ELR (cell line): ENCODE results near the gene CD276.

Experiments used
- DNase-seq: peaks from one replicate; pipeline ENCODE4 v3.0.0-alpha.2; 2015; ENCODE audit warnings: low read depth

The CD276 gene

DNA sequence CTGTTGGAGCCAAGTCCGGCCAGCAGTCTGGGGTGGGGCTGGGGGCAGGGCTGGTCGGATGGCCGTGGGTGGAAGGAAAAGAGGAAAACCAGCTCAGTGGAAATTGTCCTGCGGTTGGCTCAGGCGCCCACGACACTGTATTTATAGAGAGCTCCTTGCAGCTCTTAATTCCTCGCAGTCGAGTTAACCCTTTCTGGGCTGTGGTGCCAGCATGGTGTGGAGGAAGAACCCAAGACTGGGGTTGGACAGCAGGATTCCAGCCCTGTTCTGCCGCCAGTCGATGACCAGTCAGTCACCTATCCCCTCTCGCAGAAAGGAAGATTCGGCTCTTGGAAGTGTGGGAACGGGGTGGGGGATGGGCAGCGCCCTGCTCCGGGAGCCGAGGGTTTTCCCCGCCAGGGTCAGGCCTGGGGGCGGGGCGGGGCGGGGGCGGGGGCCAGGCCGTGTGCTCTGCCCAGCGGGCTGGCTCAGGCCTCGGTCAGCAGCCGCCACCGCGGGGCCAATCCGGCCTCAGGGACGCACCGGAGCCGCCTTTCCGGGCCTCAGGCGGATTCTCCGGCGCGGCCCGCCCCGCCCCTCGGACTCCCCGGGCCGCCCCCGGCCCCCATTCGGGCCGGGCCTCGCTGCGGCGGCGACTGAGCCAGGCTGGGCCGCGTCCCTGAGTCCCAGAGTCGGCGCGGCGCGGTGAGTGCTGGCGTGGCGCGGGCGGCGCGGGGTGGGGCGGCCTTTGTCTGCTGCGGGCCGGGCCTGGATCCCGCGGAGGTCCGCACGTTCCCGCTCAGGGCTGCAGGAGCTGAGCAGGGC is at the start of gene CD276:
CD276 (plus strand) TSS at position 607 of the 804 bp plus-strand sequence. CDS start 15,257 bp downstream, outside the sequence.
- DNase-seq, result peak; percentile 81

DNA sequence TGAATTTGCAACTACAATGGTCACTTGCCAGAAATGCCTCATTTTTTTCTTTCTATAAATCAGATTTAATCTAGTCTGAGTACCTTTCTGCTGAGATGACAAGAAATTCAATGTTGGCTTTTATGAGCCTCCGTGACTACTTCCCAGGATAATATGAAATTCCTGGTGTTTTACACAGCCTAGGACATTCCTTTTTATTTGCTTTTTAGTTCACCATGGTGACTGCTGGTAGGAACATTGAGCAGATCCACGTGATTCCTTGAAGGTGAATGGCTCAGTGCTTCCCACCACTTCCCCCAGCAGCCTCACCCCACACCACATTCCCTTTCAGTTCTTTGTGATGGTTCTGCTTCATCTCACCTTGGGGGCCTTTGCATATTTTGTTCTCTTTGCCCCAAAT is 46.7 kb upstream of the CD276 start:
- peak; percentile 40 for DNase-seq

DNA sequence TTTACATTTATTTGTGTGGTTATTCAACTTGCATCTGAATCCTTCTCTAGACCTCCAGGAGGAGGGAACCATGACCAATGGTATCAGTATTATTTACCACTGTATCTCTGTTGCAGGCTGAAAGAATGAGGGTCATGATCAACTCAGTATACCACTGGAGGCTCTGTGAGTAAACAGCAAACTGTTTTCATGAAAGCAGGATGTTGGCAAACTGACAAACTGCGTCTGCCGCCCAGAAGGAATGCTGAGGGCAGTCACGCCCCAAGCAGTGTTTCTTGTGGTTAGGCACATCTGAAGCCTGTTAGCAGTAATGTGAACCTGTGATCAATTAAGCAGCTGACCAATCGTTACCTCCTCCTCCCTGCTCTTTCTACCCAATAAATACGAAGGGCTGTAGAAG is 44.7 kb upstream of the CD276 start:
- DNase-seq, result peak; percentile 54

DNA sequence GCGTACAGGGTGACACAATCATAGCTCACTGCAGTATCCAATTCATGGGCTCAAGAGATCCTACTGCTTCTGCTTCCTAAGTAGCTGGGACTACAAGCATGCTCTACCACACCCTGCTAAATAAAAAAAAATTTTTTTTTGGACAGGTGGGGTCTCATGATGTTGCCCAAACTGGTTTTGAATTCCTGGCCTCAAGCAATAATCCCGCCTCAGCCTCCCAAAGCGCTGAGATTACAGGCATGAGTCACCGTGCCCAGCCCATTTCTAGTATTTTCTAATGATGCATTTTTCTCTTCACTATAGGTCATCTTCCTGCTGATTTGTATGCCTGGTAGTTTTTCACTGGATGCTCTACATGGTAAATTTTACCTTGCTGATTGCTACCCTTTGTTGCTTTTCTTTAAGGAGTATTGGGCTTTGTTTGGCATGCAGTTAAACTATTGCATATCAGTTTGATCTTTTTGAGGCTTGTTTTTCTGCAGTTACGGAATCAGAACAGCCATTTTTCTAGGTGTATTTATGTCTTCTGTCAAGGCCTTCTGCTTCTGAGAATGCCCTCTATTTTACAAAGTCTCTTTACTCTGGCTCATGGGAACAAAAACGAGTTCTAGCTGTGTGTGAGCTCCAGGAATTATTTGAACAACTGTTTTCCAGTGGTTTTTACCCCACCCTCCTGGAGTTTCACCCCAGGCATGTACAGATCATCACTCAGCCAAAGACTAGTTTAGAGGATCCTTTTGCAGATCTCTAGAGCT is 36.7 kb upstream of the CD276 start:
- peak; percentile 43 for DNase-seq

DNA sequence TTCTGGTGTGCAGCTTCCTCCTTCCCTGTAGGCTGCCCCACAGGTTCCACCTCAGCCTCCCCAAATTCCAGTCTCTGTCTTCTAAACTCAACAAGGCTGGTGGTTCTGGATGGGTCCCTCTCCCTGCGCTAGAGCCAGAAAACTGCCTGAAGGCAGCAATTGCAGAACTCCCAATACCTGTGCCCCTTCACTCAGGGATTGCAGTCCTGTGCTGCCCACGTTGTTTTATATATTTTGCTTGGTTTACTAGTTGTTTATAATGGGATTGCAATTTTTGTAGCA is 36.2 kb upstream of the CD276 start:
- no peak for DNase-seq

DNA sequence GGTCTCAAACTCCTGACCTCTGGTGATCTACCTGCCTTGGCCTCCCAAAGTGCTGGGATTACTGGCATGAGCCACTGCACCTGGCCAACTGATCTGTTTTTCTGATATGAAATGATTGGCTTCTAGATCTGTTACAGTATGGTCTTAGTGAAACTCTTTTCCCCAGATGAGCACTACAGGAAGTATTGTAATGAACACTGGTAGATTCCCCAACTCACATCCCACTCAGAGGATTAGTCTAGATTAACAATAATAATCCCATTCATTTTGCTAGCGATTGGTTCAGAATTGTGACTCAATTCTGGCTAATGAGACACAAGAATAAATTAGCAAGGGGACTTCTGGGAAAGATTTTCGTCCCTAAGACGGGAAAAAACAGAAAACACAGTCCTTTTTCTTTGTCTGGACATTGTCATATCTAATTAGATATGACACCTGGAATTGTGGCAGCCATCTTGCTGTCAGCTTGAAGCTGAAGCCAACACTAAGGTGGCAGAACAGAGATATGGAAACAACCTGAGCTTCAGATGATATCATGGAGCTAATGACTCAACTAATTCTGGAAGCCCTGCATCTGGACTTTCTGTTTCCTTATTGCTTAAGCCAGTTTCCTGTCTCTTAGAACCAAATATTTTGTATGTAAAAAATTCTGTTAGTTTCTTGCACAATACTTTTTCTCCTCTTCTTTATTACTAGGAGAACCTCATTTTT is 33.6 kb upstream of the CD276 start:
- peak; percentile 62 for DNase-seq

DNA sequence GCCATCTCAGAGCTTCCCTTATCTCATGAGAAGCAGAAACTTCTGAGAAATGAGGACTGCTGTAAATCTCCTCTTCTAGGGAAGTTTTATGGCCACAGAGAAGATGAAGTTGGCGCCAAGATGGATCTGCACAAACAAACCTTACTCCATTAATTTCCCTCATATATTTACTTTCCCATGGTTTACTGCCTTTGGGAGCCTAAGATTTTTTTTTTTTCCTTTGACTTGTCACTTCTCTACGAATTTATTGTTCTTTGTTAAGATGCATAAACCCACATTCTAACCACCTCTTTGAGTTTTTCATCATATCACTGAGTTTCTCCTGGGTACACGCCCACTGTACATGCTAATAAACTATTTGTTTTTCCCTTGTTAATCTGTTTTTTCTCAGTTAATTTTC is 29.5 kb upstream of the CD276 start:
- DNase-seq, result no peak

DNA sequence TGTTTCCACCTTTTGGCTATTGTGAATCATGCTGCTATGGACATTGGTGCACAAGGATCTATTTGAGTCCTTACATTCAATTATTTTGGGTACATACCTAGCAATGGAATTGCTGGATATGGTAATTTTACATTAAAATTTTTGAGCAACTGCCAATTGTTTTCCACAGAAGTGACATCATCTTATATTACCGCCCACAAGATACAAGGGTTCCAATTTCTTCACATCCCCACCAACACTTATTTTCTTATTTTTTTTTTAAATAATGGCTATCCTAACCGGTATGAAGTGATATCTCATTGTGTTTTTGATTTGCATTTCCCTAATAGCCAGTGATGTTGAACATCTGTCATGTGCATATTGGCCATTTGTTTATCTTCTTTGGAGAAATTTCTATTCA is 28.5 kb upstream of the CD276 start:
- no peak for DNase-seq

DNA sequence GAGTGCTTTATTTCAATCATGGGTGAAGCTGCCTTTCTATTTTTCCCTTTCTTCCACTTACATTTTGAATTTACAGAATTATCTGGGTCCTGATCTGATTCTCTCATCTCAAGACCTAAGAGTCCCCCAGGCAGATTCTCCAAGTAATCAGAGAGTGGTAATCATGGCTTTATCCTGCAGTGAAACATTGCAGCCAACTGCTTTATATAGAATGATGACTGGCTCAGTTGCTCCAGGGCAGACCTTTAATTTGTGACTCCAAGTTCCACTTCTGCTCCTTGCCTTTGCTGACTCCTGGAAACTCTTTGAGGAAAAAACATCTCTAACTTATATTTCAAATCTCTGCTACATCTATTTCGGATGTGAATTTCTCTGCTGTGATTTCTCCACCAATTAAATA is 25.5 kb upstream of the CD276 start:
- no peak for DNase-seq

DNA sequence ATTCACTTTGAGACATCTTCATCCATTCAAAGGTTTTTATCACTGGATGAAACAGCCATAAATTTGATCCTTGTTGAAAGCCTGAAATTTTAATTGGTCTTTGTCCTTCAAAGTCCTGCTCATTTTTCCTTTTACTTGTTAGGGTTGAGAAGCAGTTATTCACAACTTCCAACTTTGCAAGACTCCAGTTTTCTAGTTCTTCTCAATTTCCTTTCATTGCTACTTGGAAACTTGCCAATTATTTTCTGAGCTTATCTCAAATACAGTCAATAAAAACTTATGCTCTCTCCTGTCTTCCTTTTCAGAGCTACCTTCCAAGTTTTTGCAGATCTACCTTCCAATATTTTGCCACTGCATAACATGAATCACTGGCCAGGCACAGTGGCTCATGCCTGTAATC is 23.7 kb upstream of the CD276 start:
- no peak for DNase-seq

DNA sequence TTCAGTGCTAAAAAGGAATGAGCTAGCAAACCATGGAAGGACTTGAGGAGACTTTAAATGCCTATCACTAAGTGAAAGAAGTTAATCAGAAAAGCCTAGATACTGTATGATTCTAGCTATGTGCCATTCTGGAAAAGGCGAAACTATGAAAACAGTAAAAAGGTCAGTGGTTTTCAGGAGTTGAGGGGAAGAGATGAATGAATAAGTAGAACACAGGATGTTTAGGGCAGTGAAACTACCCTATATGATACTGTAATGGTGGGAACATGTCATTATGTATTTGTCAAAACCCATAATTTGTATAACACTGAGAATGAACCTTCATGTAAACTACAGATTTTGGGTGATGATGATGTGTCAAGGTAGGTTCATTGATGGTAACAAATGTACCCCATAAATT is 9.6 kb upstream of the CD276 start:
- no peak for DNase-seq

DNA sequence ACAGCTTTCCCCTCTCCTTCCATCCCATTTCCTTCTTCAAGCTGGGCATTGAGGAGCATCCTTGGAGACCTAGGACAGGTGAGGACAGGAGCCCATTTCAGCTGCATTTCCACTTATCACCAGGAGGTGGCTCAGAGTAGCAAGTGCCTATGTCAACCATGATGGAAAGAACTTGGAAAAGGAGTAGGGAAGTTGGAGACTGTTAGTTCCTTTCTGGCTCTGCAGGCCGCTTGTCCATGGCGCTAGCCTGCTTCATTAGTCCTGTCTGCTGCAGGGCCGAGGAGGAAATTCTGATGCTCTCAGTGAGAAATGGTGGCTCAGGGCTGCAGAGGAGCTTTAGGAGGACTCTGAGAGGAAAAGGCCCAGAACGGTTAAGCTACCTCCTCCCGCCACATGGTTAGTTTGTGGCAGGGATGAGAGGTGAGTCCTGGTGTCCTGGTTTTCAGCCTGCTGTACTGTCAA is 7.0 kb upstream of the CD276 start:
- peak; percentile 73 for DNase-seq

DNA sequence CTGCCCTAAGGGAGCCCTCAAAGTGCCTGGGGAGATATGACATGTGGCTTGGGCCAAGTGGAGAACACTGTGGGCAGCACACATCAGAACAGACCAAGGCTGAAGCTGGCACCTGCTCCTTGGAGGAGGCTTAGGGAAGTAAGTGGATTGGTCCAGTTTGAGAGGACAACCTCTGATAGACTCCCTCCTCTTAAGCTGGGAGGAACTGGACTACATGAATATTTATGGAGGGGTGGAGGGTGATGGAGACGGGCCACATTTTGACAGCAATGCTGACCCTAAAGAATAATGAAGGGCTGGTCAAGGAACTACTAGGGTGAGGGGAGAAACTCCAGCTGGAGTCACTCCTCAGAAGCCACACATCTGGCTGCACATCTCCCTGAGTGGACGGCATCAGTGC is 6.5 kb upstream of the CD276 start:
- DNase-seq, result no peak

DNA sequence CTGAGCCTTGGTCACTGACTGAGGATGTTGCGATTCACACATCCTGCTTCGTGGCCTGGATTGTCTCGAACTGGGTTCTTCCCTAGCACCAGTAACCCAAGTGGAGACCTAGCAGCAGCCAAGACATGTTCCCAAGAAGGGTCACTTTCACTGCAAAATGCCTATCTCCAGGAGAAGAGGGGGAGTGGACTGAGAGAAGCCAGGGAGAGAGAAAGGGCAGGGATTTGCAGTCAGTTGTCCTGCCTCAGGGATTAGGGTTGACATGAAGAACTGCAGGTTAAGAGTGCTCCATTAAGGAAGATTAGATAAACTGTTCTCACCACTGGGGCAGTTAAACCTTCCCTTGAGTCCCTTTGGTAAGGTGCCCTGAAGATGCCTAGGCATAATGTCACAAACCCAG is 5.7 kb upstream of the CD276 start:
- DNase-seq, result no peak

DNA sequence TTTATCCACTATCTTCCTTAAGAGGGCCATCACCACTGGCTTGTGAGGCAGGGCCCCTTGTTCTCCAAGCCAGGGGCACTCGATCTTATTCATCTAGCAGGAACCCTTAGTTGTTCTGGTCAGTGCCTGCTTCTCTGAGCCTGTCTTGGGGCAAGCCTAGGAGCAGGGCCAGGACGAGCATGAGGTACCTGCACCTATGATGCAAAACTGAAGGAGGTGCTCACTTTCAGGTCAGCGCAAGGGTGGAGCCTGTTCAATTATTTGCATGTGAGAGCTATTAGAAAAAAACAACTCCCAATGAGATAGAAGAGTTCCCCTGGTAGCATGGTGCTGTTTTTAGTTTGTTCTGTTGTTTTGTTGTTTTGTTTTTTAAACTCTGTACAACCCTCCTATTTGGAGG is 5.0 kb upstream of the CD276 start:
- no peak for DNase-seq

DNA sequence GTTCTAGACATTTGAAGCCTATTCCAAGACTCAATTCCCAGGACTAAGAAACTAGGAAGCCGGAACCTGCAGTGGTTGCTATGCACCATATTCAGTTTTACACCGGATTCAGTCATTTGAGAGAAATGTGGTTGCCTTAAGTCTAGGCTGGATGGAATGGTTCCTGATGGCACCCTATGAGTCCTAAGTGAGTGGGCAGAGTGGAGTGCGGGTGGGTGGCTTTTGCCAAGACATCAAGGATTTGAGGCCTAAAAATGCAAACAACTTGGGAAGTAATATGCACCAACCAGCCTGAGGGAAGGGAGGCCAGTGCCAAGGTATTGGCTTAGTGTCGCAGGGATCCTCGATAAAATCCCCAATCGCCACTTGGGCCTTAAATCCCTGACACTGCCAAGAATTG is 4.2 kb upstream of the CD276 start:
- DNase-seq, result no peak

DNA sequence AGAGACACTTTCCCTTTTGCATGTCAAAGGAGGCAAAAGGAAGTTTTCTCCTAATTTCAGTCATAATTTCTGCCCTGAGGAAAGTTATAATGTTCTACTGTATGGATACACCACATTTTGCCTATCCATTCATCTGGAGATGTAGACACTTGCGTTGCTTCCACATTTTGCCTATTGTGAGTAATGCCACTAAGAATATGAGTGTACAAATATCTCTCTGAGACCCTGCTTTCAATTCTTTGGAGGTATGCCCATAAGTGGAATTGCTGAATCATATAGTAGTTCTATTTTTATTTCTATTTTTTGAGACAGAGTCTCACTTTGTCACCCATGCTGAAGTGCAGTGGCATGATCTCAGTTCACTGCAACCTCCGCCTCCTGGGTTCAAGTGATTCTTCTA is 3.6 kb upstream of the CD276 start:
- DNase-seq, result no peak

DNA sequence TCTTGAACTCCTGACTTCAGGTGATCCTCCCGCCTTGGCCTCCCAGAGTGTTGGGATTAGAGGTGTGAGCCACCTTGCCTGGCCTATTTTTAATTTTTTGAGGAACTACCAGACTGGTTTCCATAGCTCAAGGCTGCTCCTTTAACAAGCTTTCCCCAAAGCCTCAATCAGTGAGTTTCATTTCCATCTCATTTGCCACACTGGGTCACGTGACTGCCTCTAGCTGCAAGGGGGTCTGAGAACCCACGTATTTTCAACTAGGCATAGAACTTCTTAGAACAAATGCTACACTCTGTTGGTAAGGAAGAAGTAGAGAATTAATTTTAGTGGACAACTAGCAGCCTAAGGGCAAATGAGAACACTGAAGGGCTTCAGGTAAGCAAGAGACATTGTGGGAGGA is 3.1 kb upstream of the CD276 start:
- no peak for DNase-seq

DNA sequence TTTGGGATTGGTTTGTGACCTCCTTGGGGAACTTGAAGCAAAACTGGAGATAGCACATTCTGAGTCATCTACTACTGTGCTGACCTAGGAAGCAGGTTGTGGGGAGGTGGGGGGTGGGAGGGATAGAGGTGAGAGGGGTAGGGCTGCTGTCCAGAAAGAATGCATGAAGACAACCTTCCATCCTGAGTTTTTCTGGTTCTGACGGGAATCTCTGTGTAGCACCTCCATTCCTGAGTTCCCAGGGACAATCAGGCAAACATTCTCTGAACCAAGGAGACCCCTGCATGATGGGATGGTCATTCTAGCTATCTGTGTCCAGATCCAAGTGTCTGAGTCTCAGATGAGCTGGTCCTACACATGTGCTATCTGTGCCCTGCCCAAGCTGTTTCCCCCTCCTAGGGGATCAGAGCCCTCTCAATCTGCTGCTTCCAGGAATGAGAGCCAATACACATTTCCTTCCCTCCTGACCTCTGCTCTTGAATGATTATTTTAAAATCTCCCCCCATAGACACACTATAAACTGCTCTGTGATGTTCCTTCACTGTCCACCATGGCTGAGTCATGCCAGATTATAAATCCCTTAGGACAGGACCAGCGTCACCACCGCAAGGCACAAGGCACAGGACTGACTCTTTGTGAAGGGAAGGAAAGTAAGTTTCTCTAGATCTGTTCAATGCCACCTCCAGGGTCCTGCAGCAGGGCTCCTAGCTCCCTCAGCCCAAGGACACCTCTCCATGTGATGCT is 2.2 kb upstream of the CD276 start:
- no peak for DNase-seq

DNA sequence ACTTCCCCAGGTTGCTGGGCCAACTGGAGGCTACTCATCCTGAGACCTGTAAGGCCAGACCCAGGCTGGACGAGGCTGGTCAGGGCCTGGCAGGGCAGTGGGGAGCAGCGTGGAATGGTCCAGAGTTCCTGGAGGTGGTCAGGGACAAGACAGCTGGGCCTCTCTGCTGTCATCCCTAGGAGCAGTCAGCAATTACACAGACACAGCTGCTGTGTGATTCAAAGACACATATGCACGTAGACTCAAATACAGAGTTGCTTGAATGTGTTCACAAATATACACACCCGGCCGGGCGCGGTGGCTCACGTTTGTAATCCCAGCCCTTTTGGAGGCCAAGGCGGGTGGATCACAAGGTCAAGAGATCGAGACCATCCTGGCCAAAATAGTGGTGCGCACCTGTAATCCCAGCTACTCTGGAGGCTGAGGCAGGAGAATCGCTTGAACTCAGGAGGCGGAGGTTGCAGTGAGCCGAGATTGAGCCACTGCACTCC is 1.5 kb upstream of the CD276 start:
- no peak for DNase-seq

DNA sequence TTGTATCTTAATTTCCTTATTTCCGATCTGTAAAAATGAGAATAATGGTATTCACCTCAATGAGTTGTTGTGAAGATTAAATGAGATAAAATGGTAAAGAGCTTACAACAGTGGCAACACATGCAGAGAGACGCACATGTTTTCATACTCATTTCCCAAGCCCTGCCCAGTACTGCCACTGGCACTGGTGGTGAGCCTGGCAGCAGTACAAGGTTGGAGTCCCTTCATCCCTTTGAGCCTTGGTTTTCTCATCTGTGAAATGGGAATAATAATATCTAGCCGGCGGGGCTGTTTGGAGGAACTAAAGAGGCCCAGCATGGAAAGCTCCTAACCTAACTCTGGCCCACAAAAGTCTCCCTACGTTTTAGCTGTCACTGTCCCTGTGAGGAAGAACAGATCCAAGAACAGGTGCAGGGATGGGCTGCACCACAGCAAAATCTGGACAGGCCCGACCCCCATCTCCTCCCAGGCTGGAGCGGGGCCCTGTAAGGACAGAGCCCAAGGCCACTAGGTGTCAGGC is 866 bp upstream of the CD276 start:
- DNase-seq, result no peak
